Measurements from ENCODE around the gene DSN1. TPM values are rescaled to one million over a fixed set of nuclear protein-coding genes. Genes with fewer than 3 reads are reported as not detected.

The DSN1 gene
- total RNA-seq, 1 donor from 2014 or later: 9.5 TPM

Other genes with a start within 250 kb of the DSN1 start
- 58.5 and 83.2 TPM in 2 replicates for gene MYL9, start 232.2 kb downstream of the DSN1 start, total RNA-seq
- gene TGIF2, start 200.2 kb downstream of the DSN1 start, total RNA-seq: 21.2 and 22.0 TPM in 2 replicates
- gene RAB5IF, start 168.0 kb downstream of the DSN1 start, total RNA-seq: 123 and 162 TPM in 2 replicates
- 0.08 TPM in 1 of 2 replicates, not detected in the other for gene SLA2, start 127.6 kb downstream of the DSN1 start, total RNA-seq
- gene NDRG3, start 27.7 kb downstream of the DSN1 start, total RNA-seq: 17.2 and 20.2 TPM in 2 replicates
- gene TLDC2, start 102.4 kb upstream of the DSN1 start, total RNA-seq: 0.14 and 0.25 TPM in 2 replicates
- 16.9 and 21.2 TPM in 2 replicates for gene SAMHD1, start 177.9 kb upstream of the DSN1 start, total RNA-seq

All from kidney epithelial cell (primary cell).